MG63 (cell line): ENCODE results near the gene COL23A1. TPM values are rescaled to one million over a fixed set of nuclear protein-coding genes. Genes with fewer than 3 reads are reported as not detected.

Source experiments
- DNase-seq: peaks from one replicate; pipeline ENCODE4 v3.0.0-alpha.2; 2020
- H3K27me3 ChIP-seq: fragments of 250-450 bp; sonication (Bioruptor Pico); 2 replicates; pipeline ENCODE4 v1.5.1; 2020; ENCODE audit warnings: mild to moderate bottlenecking, moderate library complexity
- H3K36me3 ChIP-seq: fragments of 250-450 bp; sonication (Bioruptor Pico); 2 replicates; pipeline ENCODE4 v1.5.1; 2020; ENCODE audit warnings: mild to moderate bottlenecking, moderate library complexity
- H3K4me3 ChIP-seq: fragments of 250-450 bp; sonication (Bioruptor Pico); 2 replicates; pipeline ENCODE4 v1.5.1; 2020; ENCODE audit warnings: mild to moderate bottlenecking, moderate library complexity
- H3K9me3 ChIP-seq: fragments of 250-450 bp; sonication (Bioruptor Pico); 2 replicates; pipeline ENCODE4 v1.5.1; 2020; ENCODE audit warnings: mild to moderate bottlenecking, moderate library complexity
- total RNA-seq: library from RNA; depleted of rRNA; stranded (reverse); fragments of >200 nt; shearing (Covaris generic); gene quantifications from 2 replicates; pipeline ENCODE4 v1.2.3, GENCODE V29; 2014; ENCODE audit warnings: low replicate concordance

The COL23A1 gene
- total RNA-seq, 1 experiment from 2014 or later, result 107 TPM

- H3K9me3 ChIP-seq, result no peaks in the 10 kb centered on the region
- no peak overlapping the region for H3K4me3 ChIP-seq
- no peaks in the 10 kb centered on the region for H3K27me3 ChIP-seq
- peaks cover 18% of the 10 kb centered on the region for H3K36me3 ChIP-seq
- no peak for DNase-seq
Observed at GRCh38 chr5:178450121-178451028, 139.8 kb downstream of the COL23A1 start.

GRCh38 chr5:178449163-178450070 is 140.8 kb downstream of the COL23A1 start:
- H3K27me3 ChIP-seq, result no peaks in the 10 kb centered on the region
- DNase-seq, result no peak
- H3K9me3 ChIP-seq, result no peaks in the 10 kb centered on the region
- H3K36me3 ChIP-seq, result peaks cover 18% of the 10 kb centered on the region
- no peak overlapping the region for H3K4me3 ChIP-seq

- DNase-seq, result no peak
- Histone ChIP-seq H3K4me3 (no peak overlapping the region), H3K9me3 (no peaks in the 10 kb centered on the region), H3K27me3 (no peaks in the 10 kb centered on the region), H3K36me3 (peaks cover 21% of the 10 kb centered on the region)
Observed at GRCh38 chr5:178445534-178445933, 144.7 kb downstream of the COL23A1 start.

GRCh38 chr5:178442405-178443257 is 147.6 kb downstream of the COL23A1 start:
- Histone ChIP-seq H3K9me3 (no peaks in the 10 kb centered on the region), H3K36me3 (peaks cover 28% of the 10 kb centered on the region)
- DNase-seq, result no peak

GRCh38 chr5:178441486-178442270 is 148.5 kb downstream of the COL23A1 start:
- Histone ChIP-seq H3K9me3 (no peaks in the 10 kb centered on the region), H3K4me3 (no peak overlapping the region), H3K36me3 (peaks cover 28% of the 10 kb centered on the region), H3K27me3 (no peaks in the 10 kb centered on the region)
- DNase-seq, result no peak

More at GRCh38 chr5:178442405-178443257, 147.6 kb downstream of the COL23A1 start:
- no peaks in the 10 kb centered on the region for H3K27me3 ChIP-seq
- no peak overlapping the region for H3K4me3 ChIP-seq

GRCh38 chr5:178440181-178440580 is 150.0 kb downstream of the COL23A1 start:
- Histone ChIP-seq H3K27me3 (no peaks in the 10 kb centered on the region), H3K36me3 (peaks cover 31% of the 10 kb centered on the region), H3K4me3 (no peak overlapping the region), H3K9me3 (no peaks in the 10 kb centered on the region)
- no peak for DNase-seq

- peaks cover 35% of the 10 kb centered on the region for H3K36me3 ChIP-seq
- DNase-seq, result no peak
- no peaks in the 10 kb centered on the region for H3K27me3 ChIP-seq
- no peaks in the 10 kb centered on the region for H3K9me3 ChIP-seq
- H3K4me3 ChIP-seq, result no peak overlapping the region
Observed at GRCh38 chr5:178439493-178440180, 150.6 kb downstream of the COL23A1 start.

- peaks cover 41% of the 10 kb centered on the region for H3K36me3 ChIP-seq
- H3K9me3 ChIP-seq, result no peaks in the 10 kb centered on the region
- DNase-seq, result no peak
- H3K27me3 ChIP-seq, result no peaks in the 10 kb centered on the region
- H3K4me3 ChIP-seq, result no peak overlapping the region
Observed at GRCh38 chr5:178438796-178439195, 151.4 kb downstream of the COL23A1 start.

GRCh38 chr5:178437386-178438075 is 152.7 kb downstream of the COL23A1 start:
- H3K27me3 ChIP-seq, result no peaks in the 10 kb centered on the region
- H3K36me3 ChIP-seq, result peaks cover 45% of the 10 kb centered on the region
- no peaks in the 10 kb centered on the region for H3K9me3 ChIP-seq
- no peak overlapping the region for H3K4me3 ChIP-seq
- DNase-seq, result no peak

- no peak for DNase-seq
- H3K4me3 ChIP-seq, result no peak overlapping the region
- H3K9me3 ChIP-seq, result no peaks in the 10 kb centered on the region
- peaks cover 47% of the 10 kb centered on the region for H3K36me3 ChIP-seq
- H3K27me3 ChIP-seq, result no peaks in the 10 kb centered on the region
Observed at GRCh38 chr5:178436326-178436940, 153.8 kb downstream of the COL23A1 start.

GRCh38 chr5:178435321-178436238 is 154.6 kb downstream of the COL23A1 start:
- no peaks in the 10 kb centered on the region for H3K9me3 ChIP-seq
- H3K36me3 ChIP-seq, result peaks cover 55% of the 10 kb centered on the region
- DNase-seq, result no peak
- no peaks in the 10 kb centered on the region for H3K27me3 ChIP-seq
- no peak overlapping the region for H3K4me3 ChIP-seq

- peak; percentile 64 for DNase-seq
- no peaks in the 10 kb centered on the region for H3K27me3 ChIP-seq
- peaks cover 58% of the 10 kb centered on the region for H3K36me3 ChIP-seq
- no peaks in the 10 kb centered on the region for H3K9me3 ChIP-seq
- H3K4me3 ChIP-seq, result no peak overlapping the region
Observed at GRCh38 chr5:178434851-178435250, 155.3 kb downstream of the COL23A1 start.

GRCh38 chr5:178434016-178434761 is 156.0 kb downstream of the COL23A1 start:
- H3K9me3 ChIP-seq, result no peaks in the 10 kb centered on the region
- peaks cover 58% of the 10 kb centered on the region for H3K36me3 ChIP-seq
- no peak for DNase-seq

More at GRCh38 chr5:178434016-178434761, 156.0 kb downstream of the COL23A1 start:
- Histone ChIP-seq H3K27me3 (no peaks in the 10 kb centered on the region), H3K4me3 (no peak overlapping the region)
